Measurements from ENCODE around the gene PHF12.
"Not testable (repeated sequence)": the region's sequence is repeated elsewhere in the genome, so short reads cannot be mapped to it uniquely, and the experiment has no call there.

PHF12 gene

DNA sequence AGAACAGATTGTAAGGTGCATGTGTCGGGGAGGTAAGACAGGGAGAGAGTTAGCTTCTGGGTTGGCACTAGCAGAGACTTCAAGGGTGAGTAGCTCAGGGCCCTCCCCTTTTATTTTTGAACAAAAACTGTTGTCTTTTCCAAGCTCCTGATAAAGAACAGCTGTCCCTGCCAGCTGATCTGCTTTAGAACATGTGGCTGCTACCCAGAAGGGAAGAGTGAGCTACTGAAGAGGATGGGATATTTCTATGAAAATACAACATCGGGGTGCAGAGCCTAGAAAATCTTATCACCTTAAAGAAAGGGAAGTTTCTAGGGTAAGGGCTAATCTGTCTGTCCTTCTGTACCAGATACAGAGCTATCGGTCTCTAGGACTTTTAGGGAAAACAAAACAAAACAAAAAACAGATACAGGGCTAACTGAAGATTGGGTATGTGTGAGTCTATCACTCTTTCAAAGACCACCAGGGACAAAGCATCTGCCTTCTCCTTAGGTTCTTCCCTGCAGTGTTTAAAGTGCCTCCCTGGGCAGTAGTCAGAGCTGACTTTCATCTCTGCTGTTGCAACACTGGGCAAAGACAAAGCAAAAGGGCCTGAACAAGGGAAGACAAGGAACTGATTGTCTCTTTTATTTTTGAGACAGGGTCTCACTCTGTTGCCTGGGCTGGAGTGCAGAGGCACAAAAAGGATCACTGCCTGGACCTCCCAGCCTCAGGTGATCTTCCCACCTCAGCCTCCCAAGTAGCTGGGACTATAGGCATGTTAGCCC lies 43.4 kb downstream of the PHF12 start:
- FAIRE-seq (no peak), DNase-seq (ENCODE audit: insufficient read length, low spot score) (no peak)

GRCh38 chr17:28906706-28907438 lies 44.4 kb downstream of the PHF12 start:
- FAIRE-seq (no peak), DNase-seq (ENCODE audit: insufficient read length, low spot score) (no peak)

- DNase-seq (ENCODE audit: insufficient read length, low spot score) (no peak), FAIRE-seq (no peak)
Measured at GRCh38 chr17:28906276-28906675, 45.0 kb downstream of the PHF12 start.

- DNase-seq (ENCODE audit: insufficient read length, low spot score): no peak
- no peak for FAIRE-seq
Measured at GRCh38 chr17:28904800-28905199, 46.5 kb downstream of the PHF12 start.

- not testable (repeated sequence) for FAIRE-seq; DNase-seq (ENCODE audit: insufficient read length, low spot score)
Measured at GRCh38 chr17:28903546-28903841, 47.8 kb downstream of the PHF12 start.

DNA sequence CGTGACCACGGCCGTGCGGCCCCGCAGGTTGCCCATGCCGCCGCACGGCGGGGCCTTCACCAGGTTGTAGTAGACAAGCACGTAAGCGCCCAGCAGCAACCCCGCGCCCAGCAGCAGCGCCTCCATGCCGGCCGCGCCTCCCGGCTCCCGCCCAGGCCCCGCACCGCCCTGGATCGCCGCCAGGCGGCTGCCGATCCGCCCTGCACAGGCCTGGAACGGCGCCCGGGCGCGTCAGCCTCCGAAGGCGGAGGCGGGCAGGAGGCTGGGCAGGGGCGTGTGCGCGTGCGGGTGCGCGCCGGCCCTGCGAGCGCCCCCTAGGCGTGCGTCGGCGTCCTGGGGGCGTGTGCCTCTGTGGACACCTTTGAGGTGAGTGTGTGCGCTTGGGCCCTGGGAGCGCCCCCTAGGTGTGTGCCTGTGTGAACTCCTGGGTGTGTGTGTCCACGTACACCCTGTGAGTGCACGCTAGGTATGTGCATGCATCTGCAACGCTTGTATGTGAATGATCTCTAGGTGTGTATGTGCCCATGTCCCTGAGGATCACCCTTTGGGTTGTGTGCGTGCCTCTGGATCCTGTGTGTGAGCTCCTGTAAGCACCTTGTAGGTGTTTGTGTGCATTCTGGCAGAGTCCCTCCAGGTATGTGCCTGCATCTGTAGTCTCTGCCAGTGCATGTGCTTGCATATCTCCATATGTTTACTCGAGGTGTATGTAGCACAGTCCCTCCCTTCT lies 48.3 kb downstream of the PHF12 start, which contains the start of gene DHRS13:
Gene DHRS13, minus strand, starts transcription at position 261 of the 727 bp plus-strand sequence. Its CDS starts 135 bp downstream, at position 126.
- DNase-seq (ENCODE audit: insufficient read length, low spot score) (peak; percentile 95), FAIRE-seq (peak; percentile 97)

- peak; percentile 42 for FAIRE-seq
- DNase-seq (ENCODE audit: insufficient read length, low spot score): peak; percentile 45
Measured at GRCh38 chr17:28901866-28902818, 49.2 kb downstream of the PHF12 start.

- no peak for DNase-seq (ENCODE audit: insufficient read length, low spot score)
- FAIRE-seq: no peak
Measured at GRCh38 chr17:28900986-28901726, 50.2 kb downstream of the PHF12 start.

GRCh38 chr17:28899212-28899815 lies 52.0 kb downstream of the PHF12 start:
- FAIRE-seq (no peak), DNase-seq (ENCODE audit: insufficient read length, low spot score) (no peak)

DNA sequence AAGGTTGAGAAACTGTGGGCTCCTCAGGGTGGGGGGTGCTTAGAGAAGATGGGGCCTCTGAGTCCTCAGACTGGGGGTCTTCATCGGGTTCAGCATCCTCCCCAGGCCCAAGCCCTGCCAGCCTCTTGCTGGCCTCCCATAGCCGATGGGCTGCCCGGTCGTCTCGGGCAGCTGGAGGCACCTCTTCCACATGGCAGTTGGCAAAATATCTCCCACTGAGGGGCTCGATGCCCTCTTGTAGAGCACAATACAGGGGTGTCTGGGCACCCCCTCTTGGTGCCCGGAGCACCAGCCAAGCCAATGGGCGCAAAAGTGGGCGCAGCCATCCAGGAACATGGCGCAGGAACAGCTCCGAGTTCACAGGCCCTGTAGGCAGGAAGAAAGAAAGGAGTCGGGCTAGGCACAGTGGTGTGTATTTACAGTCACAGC lies 52.8 kb downstream of the PHF12 start:
- DNase-seq (ENCODE audit: insufficient read length, low spot score): no peak
- no peak for FAIRE-seq

DNA sequence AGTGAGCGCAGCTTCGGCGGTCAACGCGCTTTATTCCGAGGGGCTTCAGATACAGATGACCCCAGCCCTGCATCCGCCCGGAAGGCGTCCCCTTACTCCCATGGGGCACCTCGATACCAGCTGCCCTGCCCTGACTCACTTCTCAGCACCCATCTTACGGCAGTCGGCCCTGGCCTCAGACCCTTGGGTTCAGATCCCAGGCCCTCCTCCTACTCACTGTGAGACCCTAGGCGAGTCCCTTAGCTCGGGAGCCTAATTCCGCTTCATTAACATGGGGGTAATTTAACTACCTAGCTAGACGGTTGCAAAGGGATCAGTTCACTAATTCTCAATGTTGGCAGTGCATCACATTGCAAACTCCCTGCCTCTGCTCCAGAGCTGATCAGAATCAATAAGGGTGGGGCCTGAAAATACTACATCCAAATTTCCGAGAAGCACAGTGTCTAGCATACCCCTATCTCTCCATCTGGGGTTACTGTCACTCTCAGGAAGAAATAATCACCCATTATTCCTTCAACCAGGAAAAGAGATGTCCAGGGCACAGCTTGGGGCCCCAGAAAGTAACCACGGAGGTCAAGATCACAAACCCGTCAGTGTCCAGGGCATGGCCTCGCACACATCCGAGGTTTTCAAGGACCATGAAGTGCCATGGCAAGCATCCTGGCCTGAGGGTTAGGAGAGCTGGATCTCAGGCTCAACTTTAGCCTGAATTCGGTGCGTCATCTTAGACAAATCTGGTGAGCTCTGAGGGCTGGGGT lies 53.4 kb downstream of the PHF12 start:
- DNase-seq (ENCODE audit: insufficient read length, low spot score) (no peak), FAIRE-seq (no peak)

GRCh38 chr17:28896884-28897768 lies 54.2 kb downstream of the PHF12 start, which contains the start of gene FLOT2:
Gene FLOT2, minus strand, starts transcription at chr17:28897733. Its CDS starts 159 bp downstream, at chr17:28897574.
- DNase-seq (ENCODE audit: insufficient read length, low spot score): peak; percentile 28
- no peak for FAIRE-seq

DNA sequence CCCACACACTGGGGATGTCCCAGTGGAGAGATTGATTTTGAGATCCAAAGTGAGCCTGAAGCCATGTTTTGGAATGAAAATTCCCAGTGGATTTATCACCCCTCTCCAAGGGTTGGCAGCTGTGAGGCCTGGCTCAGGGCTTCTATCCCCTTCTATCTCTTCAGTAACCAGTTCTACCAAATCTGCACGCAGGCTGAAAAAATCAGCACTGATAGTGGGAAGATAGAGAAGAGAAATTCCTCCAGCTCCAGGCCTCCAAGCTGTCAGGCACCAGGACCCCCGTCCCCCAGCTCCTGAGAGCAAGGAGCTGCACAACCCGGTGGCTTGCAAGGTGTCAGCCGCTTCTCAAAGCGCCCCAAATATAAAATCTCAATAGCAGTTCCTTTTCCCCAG lies 54.8 kb downstream of the PHF12 start:
- peak; percentile 18 for FAIRE-seq
- DNase-seq (ENCODE audit: insufficient read length, low spot score): no peak

- FAIRE-seq: no peak
- DNase-seq (ENCODE audit: insufficient read length, low spot score): no peak
Measured at GRCh38 chr17:28895794-28896447, 55.4 kb downstream of the PHF12 start.

GRCh38 chr17:28893248-28894183 lies 57.8 kb downstream of the PHF12 start:
- DNase-seq (ENCODE audit: insufficient read length, low spot score): not testable (repeated sequence)
- FAIRE-seq: peak; percentile 87

- FAIRE-seq (peak; percentile 76), DNase-seq (ENCODE audit: insufficient read length, low spot score) (peak; percentile 56)
Measured at GRCh38 chr17:28892024-28892423, 59.3 kb downstream of the PHF12 start.

All from GM19239 (cell line).